Measurements from ENCODE around the gene PTPN9. TPM values are rescaled to one million over a fixed set of nuclear protein-coding genes. Genes with fewer than 3 reads are reported as not detected.
"Not testable (repeated sequence)": the region's sequence is repeated elsewhere in the genome, so short reads cannot be mapped to it uniquely, and the experiment has no call there.

PTPN9 gene
- total RNA-seq, 1 experiment from 2014 or later, result 64.9 TPM

- H3K27ac ChIP-seq (ENCODE audit: low read depth, low read length, poor library complexity, severe bottlenecking), result peak overlapping the region; percentile 59
These were observed 48.1 kb downstream of the PTPN9 start for GRCh38 chr15:75531041-75531450.

GRCh38 chr15:75530169-75530568 is 48.9 kb downstream of the PTPN9 start:
- intact Hi-C loops (cut with micrococcal nuclease; ENCODE audit: unreplicated experiment), result no loop called here
- DNase-seq (ENCODE audit: low spot score), result no peak
- Histone ChIP-seq H3K4me1 (ENCODE audit: insufficient read depth, low read length, poor library complexity, severe bottlenecking) (peaks cover 11% of the 10 kb centered on the region), H3K9me3 (ENCODE audit: low read depth, low read length, poor library complexity, severe bottlenecking) (no peaks in the 10 kb centered on the region), H3K36me3 (ENCODE audit: insufficient read depth, low read length, poor library complexity, severe bottlenecking) (no peaks in the 10 kb centered on the region), H3K4me3 (ENCODE audit: low read depth, low read length, poor library complexity, severe bottlenecking) (no peak overlapping the region), H3K27me3 (replicated peaks; ENCODE audit: insufficient read depth, low read depth, low read length, poor library complexity) (no peaks in the 10 kb centered on the region), H3K27ac (ENCODE audit: low read depth, low read length, poor library complexity, severe bottlenecking) (no peak overlapping the region)
- ChIA-PET CTCF (no interaction called here), POLR2A (ENCODE audit: low non-redundant PET) (no interaction called here)
- TF ChIP-seq CTCF (conservative IDR thresholded peaks at IDR 0.05; ENCODE audit: low read depth, low read length) (no peak), EZH2 (IDR thresholded peaks at IDR 0.05; ENCODE audit: borderline replicate concordance, low read depth, low read length, poor library complexity, severe bottlenecking) (no peak)
- BruUV-seq (replicated peaks), result no TSS peak

More at GRCh38 chr15:75531041-75531450, 48.1 kb downstream of the PTPN9 start:
- ChIA-PET CTCF (no interaction called here), POLR2A (ENCODE audit: low non-redundant PET) (no interaction called here)
- Histone ChIP-seq H3K9me3 (ENCODE audit: low read depth, low read length, poor library complexity, severe bottlenecking) (no peaks in the 10 kb centered on the region), H3K4me3 (ENCODE audit: low read depth, low read length, poor library complexity, severe bottlenecking) (no peak overlapping the region), H3K36me3 (ENCODE audit: insufficient read depth, low read length, poor library complexity, severe bottlenecking) (no peaks in the 10 kb centered on the region), H3K4me1 (ENCODE audit: insufficient read depth, low read length, poor library complexity, severe bottlenecking) (peaks cover 11% of the 10 kb centered on the region), H3K27me3 (replicated peaks; ENCODE audit: insufficient read depth, low read depth, low read length, poor library complexity) (no peaks in the 10 kb centered on the region)
- peak; percentile 59 for DNase-seq (ENCODE audit: low spot score)
- TF ChIP-seq EZH2 (IDR thresholded peaks at IDR 0.05; ENCODE audit: borderline replicate concordance, low read depth, low read length, poor library complexity, severe bottlenecking) (no peak), CTCF (conservative IDR thresholded peaks at IDR 0.05; ENCODE audit: low read depth, low read length) (no peak)
- BruUV-seq (replicated peaks), result no TSS peak
- intact Hi-C loops (cut with micrococcal nuclease; ENCODE audit: unreplicated experiment), result no loop called here

- H3K4me3 ChIP-seq (ENCODE audit: low read depth, low read length, poor library complexity, severe bottlenecking); POLR2A ChIA-PET (ENCODE audit: low non-redundant PET); BruUV-seq (replicated peaks); H3K27ac ChIP-seq (ENCODE audit: low read depth, low read length, poor library complexity, severe bottlenecking); H3K4me1 ChIP-seq (ENCODE audit: insufficient read depth, low read length, poor library complexity, severe bottlenecking); DNase-seq (ENCODE audit: low spot score); intact Hi-C loops (cut with micrococcal nuclease; ENCODE audit: unreplicated experiment); H3K27me3 ChIP-seq (replicated peaks; ENCODE audit: insufficient read depth, low read depth, low read length, poor library complexity); H3K9me3 ChIP-seq (ENCODE audit: low read depth, low read length, poor library complexity, severe bottlenecking): not testable (repeated sequence)
- CTCF ChIA-PET, result interaction anchor here (0.7 kb wide), 1 partner anchor 76 kb away, joined by 4 read pairs; no protein-coding TSS in a partner anchor
- H3K36me3 ChIP-seq (ENCODE audit: insufficient read depth, low read length, poor library complexity, severe bottlenecking), result peaks cover 33% of the 10 kb centered on the region
These were observed 53.4 kb downstream of the PTPN9 start for GRCh38 chr15:75525756-75526155.

GRCh38 chr15:75523011-75523410 is 56.1 kb downstream of the PTPN9 start:
- H3K36me3 ChIP-seq (ENCODE audit: insufficient read depth, low read length, poor library complexity, severe bottlenecking), result peaks cover 53% of the 10 kb centered on the region

More at GRCh38 chr15:75523011-75523410, 56.1 kb downstream of the PTPN9 start:
- intact Hi-C loops (cut with micrococcal nuclease; ENCODE audit: unreplicated experiment), result no loop called here
- TF ChIP-seq CTCF (conservative IDR thresholded peaks at IDR 0.05; ENCODE audit: low read depth, low read length) (no peak), EZH2 (IDR thresholded peaks at IDR 0.05; ENCODE audit: borderline replicate concordance, low read depth, low read length, poor library complexity, severe bottlenecking) (no peak)
- H3K9me3 ChIP-seq (ENCODE audit: low read depth, low read length, poor library complexity, severe bottlenecking), result no peaks in the 10 kb centered on the region
- no TSS peak for BruUV-seq (replicated peaks)
- no peak for DNase-seq (ENCODE audit: low spot score)
- POLR2A ChIA-PET (ENCODE audit: low non-redundant PET), result no interaction called here
- no peak overlapping the region for H3K4me3 ChIP-seq (ENCODE audit: low read depth, low read length, poor library complexity, severe bottlenecking)
- H3K4me1 ChIP-seq (ENCODE audit: insufficient read depth, low read length, poor library complexity, severe bottlenecking), result no peaks in the 10 kb centered on the region
- H3K27ac ChIP-seq (ENCODE audit: low read depth, low read length, poor library complexity, severe bottlenecking), result peak overlapping the region; percentile 43
- no peaks in the 10 kb centered on the region for H3K27me3 ChIP-seq (replicated peaks; ENCODE audit: insufficient read depth, low read depth, low read length, poor library complexity)
- CTCF ChIA-PET, result no interaction called here
